Activated CD4-positive, alpha-beta T cell treated with anti-CD3 and anti-CD28 coated beads, Interleukin-2, amount 10 ng/mL, durations not matched to agents 7 days and 5 days (primary cell): Measurements from ENCODE around the gene GALNTL6. TPM values are rescaled to one million over a fixed set of nuclear protein-coding genes. Genes with fewer than 3 reads are reported as not detected.

Source experiments
- CTCF ChIA-PET: fragments of 350-600 bp; sonication (Branson Sonifier 250); formaldehyde crosslinking; loops from one replicate; lab custom pipeline; 2021; ENCODE audit warnings: antibody characterized with exemption; lab: Charles Lee
- POLR2A ChIA-PET: fragments of 350-600 bp; sonication (Branson Sonifier 250); formaldehyde crosslinking; loops from one replicate; lab custom pipeline; 2021; ENCODE audit warnings: antibody characterized with exemption; lab: Charles Lee
- DNase-seq: peaks from one replicate; pipeline ENCODE4 v3.0.0-alpha.2; 2020
- H3K27ac Mint-ChIP-seq: one replicate; pipeline ENCODE4 v1.8.0; 2021; ENCODE audit warnings: mild to moderate bottlenecking, moderate library complexity, mixed read lengths
- H3K27me3 Mint-ChIP-seq: one replicate; pipeline ENCODE4 v1.8.0; 2021; ENCODE audit warnings: mixed read lengths
- H3K36me3 Mint-ChIP-seq: one replicate; pipeline ENCODE4 v1.8.0; 2021; ENCODE audit warnings: low read depth, mixed read lengths
- H3K4me1 Mint-ChIP-seq: one replicate; pipeline ENCODE4 v1.8.0; 2021; ENCODE audit warnings: mixed read lengths
- H3K4me3 Mint-ChIP-seq: one replicate; pipeline ENCODE4 v1.8.0; 2021; ENCODE audit warnings: mild to moderate bottlenecking, moderate library complexity, mixed read lengths
- H3K9me3 Mint-ChIP-seq: one replicate; pipeline ENCODE4 v1.8.0; 2021; ENCODE audit warnings: mixed read lengths
- total RNA-seq, 2 experiments: library from RNA; stranded (reverse); gene quantifications; one replicate each; pipeline ENCODE4 v1.2.3, GENCODE V29; 2021

GALNTL6 gene
- total RNA-seq, result not detected

DNA sequence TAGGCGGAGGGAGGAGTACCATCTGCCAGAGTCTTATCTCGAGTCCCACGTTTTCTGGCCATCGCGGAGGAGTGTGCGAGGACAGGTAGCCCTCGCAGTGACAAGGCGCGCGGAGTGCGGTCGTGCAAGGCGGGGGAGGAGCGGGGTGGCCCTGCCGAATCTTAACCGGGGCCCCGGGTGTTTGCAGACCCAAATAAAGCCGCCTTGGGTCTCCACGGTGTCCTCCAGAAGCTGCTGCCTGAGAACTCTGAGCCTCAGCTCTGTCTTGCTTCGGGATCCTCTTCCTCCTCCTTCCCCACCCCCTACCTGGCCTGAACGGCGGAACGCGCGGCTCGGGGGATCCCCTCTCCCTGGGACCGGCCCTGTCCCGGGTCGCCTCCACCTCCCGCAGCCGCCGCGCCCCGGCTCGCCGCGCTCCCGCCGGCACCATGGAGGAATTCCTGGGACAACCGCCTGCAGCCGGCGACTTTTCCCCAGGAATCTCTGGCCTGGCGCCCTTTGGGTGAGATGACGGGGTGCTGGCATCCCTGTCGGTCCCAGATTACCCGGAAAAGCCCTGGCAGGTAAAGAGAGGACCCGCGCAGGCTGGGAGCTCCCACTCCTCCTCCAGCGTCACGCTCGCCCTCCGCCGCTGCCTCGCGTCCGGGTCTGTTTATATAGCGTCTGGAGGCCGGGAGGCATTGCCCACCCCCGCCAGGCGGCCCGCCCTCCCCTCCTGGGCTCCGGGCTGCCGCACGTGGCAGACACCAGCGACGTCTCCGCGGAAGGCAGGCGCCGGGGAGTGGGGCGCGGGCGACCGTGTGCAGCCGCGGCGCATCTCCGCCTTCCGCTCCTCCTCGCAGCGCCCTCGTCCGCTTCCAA is at the start of gene GALNTL6:
Gene GALNTL6, plus strand, starts transcription at position 740 of the 861 bp plus-strand sequence.
- DNase-seq, result no peak
- no peak within 1 kb of the TSS for H3K4me3 Mint-ChIP-seq
- ChIA-PET CTCF (no interaction called here), POLR2A (no interaction called here)
- no peaks in the 10 kb centered on the region for H3K9me3 Mint-ChIP-seq
- no peak within 1 kb of the TSS for H3K27ac Mint-ChIP-seq
- H3K27me3 Mint-ChIP-seq, result peaks cover 16% of the 10 kb centered on the region
- no peaks in the 10 kb centered on the region for H3K36me3 Mint-ChIP-seq
- H3K4me1 Mint-ChIP-seq, result peaks cover 2% of the 10 kb centered on the region

DNA sequence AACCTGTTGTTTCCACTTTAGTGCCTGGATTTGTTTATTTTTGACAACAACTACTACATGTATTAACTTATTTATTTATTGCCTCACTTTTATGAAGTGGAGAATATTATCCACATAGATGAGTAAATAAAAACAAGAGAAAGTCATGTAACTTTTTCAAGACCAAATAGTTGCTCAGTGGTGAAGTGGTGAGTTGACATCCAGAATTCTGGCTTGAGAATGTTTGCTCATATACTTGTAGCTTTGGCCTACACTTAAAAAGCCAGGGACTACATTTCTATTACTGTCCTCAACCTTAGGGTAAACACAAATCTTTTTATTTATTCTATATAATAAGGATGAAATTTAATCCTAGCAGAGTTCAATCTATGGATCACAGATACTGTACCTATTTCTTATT is 47.7 kb upstream of the GALNTL6 start:
- Mint-ChIP-seq H3K9me3 (peaks cover 3% of the 10 kb centered on the region), H3K4me1 (no peaks in the 10 kb centered on the region), H3K27me3 (no peaks in the 10 kb centered on the region), H3K36me3 (no peaks in the 10 kb centered on the region), H3K4me3 (no peak overlapping the region), H3K27ac (no peak overlapping the region)
- ChIA-PET POLR2A (no interaction called here), CTCF (no interaction called here)
- no peak for DNase-seq

DNA sequence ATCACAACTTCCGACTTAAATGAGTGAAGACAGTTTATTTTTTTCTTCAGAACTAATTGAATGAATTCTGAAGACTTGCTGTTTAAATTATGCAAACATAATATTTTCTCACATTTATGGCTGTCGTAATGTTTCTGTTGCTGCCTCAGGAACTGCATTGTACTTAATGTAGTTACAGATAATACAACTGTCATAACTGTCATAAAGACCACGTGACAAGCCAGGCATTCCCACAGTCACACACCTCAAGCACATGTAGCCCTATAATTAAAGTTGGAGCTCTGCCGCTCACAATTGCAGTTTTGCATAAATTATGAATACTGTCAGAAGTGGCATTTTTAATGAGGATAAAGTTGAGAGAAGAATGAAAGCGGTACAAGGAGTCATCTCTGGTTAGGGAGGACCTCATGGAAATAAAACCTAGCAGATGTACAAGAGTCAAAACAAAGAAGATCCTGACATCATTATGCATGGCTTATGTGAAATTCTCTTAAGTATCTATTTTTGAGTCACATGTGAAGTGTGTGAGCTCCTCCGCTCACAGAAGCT is 38.5 kb upstream of the GALNTL6 start:
- ChIA-PET CTCF (no interaction called here), POLR2A (no interaction called here)
- Mint-ChIP-seq H3K27ac (no peak overlapping the region), H3K27me3 (no peaks in the 10 kb centered on the region), H3K36me3 (no peaks in the 10 kb centered on the region), H3K4me3 (no peak overlapping the region), H3K9me3 (peaks cover 6% of the 10 kb centered on the region), H3K4me1 (no peaks in the 10 kb centered on the region)
- no peak for DNase-seq

DNA sequence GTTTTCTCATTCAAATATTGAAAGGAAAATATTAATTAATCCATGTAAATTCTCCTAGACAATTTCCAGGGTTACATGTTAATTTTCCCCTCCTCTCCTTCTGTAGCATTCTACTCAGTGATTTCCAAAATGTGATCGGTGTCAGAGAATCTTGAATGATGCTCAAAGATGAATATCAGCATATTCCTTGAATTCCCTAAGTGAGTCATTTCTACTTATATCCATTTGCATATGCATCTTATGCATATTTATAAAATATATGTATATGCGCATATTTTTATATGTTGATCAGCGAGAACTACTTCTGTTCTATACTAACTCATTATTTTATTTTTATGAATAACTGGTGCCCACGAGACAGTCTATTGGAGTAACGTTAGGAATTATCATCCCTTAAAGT is 33.9 kb upstream of the GALNTL6 start:
- DNase-seq, result no peak
- Mint-ChIP-seq H3K27me3 (no peaks in the 10 kb centered on the region), H3K36me3 (no peaks in the 10 kb centered on the region), H3K4me3 (no peak overlapping the region), H3K4me1 (no peaks in the 10 kb centered on the region), H3K9me3 (peaks cover 15% of the 10 kb centered on the region), H3K27ac (no peak overlapping the region)
- POLR2A ChIA-PET, result no interaction called here
- CTCF ChIA-PET, result no interaction called here

DNA sequence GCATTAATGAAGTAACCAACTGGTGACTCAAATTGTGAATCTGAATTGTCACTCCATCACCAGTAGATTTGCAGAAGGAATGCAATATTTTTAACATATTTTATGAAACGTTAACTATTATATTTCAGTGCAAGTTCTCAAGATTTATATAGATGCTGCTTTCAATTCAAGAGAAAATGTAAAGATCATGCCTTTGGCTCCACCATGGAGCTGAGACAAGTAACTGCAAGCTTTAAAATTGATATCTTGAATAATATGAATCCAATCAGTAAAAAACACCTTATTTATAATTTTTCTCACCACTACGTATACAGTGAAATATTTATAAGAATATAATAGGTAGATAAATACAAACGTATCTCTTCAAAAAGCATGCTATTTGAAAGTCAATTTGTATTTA is 27.8 kb upstream of the GALNTL6 start:
- peaks cover 15% of the 10 kb centered on the region for H3K9me3 Mint-ChIP-seq
- ChIA-PET POLR2A (no interaction called here), CTCF (no interaction called here)
- H3K36me3 Mint-ChIP-seq, result no peaks in the 10 kb centered on the region
- no peaks in the 10 kb centered on the region for H3K4me1 Mint-ChIP-seq
- no peaks in the 10 kb centered on the region for H3K27me3 Mint-ChIP-seq
- no peak for DNase-seq
- no peak overlapping the region for H3K27ac Mint-ChIP-seq
- H3K4me3 Mint-ChIP-seq, result no peak overlapping the region

DNA sequence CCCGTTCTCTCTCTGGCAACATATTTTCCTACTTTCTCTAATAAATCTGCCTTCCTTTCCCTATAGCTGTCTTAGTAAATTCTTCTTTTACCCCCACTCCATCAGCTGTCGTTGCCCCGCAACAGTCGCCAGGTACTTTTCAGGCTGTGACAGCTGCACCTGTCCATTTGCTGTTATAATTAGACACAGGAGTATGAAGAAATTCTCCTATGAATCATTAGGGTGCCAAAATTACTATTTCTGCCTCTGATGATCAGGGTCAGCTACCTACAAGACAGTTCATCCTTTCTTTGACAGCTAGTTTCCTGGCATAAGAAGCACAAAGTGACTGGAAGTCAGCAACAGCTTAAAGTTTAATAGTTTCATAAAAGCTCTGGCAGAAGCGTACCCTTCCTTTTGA is 19.5 kb upstream of the GALNTL6 start:
- H3K27me3 Mint-ChIP-seq, result no peaks in the 10 kb centered on the region
- peaks cover 2% of the 10 kb centered on the region for H3K9me3 Mint-ChIP-seq
- H3K4me1 Mint-ChIP-seq, result no peaks in the 10 kb centered on the region
- CTCF ChIA-PET, result no interaction called here
- POLR2A ChIA-PET, result no interaction called here
- no peak overlapping the region for H3K4me3 Mint-ChIP-seq
- no peak for DNase-seq
- no peak overlapping the region for H3K27ac Mint-ChIP-seq
- H3K36me3 Mint-ChIP-seq, result no peaks in the 10 kb centered on the region

DNA sequence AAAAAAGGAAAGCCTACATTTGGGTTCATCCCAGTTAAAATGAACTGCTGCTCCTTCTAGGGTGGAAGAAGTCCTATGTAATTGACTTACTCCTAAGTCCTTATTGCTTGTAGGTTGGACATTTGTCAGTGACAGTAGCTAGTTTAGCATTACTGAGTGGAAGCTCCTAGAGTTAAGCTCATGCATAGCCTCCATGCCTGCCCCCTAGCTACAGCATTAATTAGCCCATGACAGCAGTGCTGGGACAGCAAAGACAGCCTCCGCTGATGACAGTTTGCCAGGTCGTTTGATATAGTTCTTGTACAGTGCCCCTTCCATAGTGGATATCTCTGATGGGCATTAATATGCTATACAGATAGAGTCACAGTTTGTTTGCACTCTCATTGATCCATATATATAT is 18.7 kb upstream of the GALNTL6 start:
- Mint-ChIP-seq H3K27ac (no peak overlapping the region), H3K4me1 (no peaks in the 10 kb centered on the region), H3K4me3 (no peak overlapping the region), H3K36me3 (no peaks in the 10 kb centered on the region), H3K9me3 (peaks cover 2% of the 10 kb centered on the region), H3K27me3 (no peaks in the 10 kb centered on the region)
- ChIA-PET POLR2A (no interaction called here), CTCF (no interaction called here)
- DNase-seq, result no peak

DNA sequence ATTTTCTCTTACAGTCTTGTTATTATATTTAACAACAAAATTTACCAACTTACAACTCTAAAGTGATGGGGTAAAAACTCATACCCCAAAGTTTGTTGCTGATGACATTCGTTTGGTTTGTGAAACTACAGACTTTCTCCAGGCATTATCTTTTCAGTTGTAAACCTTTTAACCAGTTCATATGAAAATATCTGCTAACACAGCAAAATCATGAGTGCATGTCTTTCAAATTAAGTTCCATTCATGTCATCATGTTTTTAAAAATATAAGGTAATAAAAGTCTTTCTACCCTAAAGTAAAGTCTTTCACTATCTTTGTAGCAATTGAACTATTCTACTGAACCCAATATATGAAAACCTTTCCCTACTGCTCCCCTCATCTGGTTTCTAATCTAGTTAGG is 3.4 kb upstream of the GALNTL6 start:
- no peaks in the 10 kb centered on the region for H3K36me3 Mint-ChIP-seq
- peaks cover 2% of the 10 kb centered on the region for H3K4me1 Mint-ChIP-seq
- no peak for DNase-seq
- H3K27me3 Mint-ChIP-seq, result peaks cover 16% of the 10 kb centered on the region
- ChIA-PET CTCF (no interaction called here), POLR2A (no interaction called here)
- no peaks in the 10 kb centered on the region for H3K9me3 Mint-ChIP-seq
- no peak overlapping the region for H3K27ac Mint-ChIP-seq
- no peak overlapping the region for H3K4me3 Mint-ChIP-seq

DNA sequence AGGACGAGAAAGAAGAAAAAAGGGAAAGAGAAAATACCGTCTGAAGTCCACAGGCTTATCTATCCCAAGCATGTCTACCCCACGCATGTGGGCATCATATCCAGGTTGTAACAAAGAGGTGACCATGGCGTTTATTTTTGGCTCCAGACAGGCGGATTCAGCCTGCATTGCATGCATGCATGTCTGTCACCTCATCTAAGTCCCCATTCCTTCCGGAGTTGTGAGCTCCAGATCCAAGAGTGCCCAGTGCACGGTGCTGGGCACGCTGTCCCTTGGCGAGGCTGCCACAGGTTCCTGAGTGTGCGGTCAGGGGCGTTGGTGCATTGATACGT is 905 bp upstream of the GALNTL6 start:
- H3K36me3 Mint-ChIP-seq, result no peaks in the 10 kb centered on the region
- H3K27ac Mint-ChIP-seq, result no peak overlapping the region
- peaks cover 2% of the 10 kb centered on the region for H3K4me1 Mint-ChIP-seq
- no peak for DNase-seq
- POLR2A ChIA-PET, result no interaction called here
- H3K9me3 Mint-ChIP-seq, result no peaks in the 10 kb centered on the region
- CTCF ChIA-PET, result no interaction called here
- H3K4me3 Mint-ChIP-seq, result no peak overlapping the region
- H3K27me3 Mint-ChIP-seq, result peaks cover 16% of the 10 kb centered on the region

DNA sequence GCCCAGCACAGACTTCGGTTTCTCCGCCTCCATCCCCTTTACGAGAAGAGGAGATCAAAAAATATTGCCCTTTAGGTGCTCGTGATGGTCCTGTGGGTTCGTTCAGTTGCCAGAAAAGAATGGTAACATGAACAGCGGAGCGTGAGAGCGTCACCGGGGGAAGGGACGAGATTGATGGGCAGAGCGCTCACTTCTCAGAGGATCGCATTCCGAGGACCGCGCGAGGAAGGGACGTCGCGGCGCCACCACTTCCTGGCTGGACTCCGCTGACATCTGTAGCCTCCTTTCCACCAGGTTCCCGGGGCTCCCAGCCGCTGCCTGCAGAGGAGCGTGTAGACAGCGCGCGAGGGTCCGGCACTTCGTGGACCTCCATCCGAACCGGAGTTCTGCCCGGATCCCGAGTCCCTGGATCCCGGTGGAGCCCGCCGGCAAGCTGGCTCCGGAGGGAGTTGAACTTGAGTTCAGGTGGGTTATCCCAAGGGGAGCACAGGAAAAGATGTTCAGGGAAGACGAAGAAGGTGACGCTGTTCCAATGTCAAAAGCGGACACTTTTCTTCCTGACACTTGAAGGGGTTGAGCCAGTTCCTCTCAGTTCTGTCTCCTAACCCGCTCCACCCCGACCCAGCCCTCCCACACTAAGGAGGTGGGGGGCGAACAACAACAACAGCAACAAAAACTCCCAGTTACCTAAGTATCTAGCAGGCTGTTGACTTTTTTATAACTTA is 484 bp downstream of the GALNTL6 start:
- Mint-ChIP-seq H3K9me3 (no peaks in the 10 kb centered on the region), H3K4me1 (peaks cover 2% of the 10 kb centered on the region), H3K27ac (no peak overlapping the region), H3K27me3 (peaks cover 16% of the 10 kb centered on the region), H3K4me3 (no peak overlapping the region), H3K36me3 (no peaks in the 10 kb centered on the region)
- POLR2A ChIA-PET, result no interaction called here
- no peak for DNase-seq
- CTCF ChIA-PET, result no interaction called here

DNA sequence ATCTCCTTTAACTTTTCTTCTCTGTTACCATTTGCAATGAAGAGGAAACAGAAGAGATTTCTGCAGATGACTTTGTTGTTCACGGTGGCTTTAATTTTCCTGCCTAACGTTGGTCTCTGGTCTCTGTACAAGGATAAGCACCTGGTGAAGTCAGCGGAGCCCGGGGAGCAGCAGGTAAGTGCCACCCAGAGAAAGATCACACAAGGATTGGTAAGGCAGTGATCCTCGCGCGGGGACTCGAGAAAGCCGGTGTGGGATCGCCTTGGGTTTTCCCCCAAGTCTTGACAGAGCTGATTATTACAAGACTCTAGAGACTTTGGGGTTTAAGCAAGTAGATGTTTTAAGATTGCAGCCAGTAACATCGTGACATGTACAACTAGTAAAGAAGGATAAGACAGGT is 1.3 kb downstream of the GALNTL6 start:
- Mint-ChIP-seq H3K4me1 (peaks cover 2% of the 10 kb centered on the region), H3K27ac (no peak overlapping the region), H3K27me3 (peaks cover 16% of the 10 kb centered on the region), H3K9me3 (no peaks in the 10 kb centered on the region), H3K4me3 (no peak overlapping the region), H3K36me3 (no peaks in the 10 kb centered on the region)
- no peak for DNase-seq
- ChIA-PET CTCF (no interaction called here), POLR2A (no interaction called here)

DNA sequence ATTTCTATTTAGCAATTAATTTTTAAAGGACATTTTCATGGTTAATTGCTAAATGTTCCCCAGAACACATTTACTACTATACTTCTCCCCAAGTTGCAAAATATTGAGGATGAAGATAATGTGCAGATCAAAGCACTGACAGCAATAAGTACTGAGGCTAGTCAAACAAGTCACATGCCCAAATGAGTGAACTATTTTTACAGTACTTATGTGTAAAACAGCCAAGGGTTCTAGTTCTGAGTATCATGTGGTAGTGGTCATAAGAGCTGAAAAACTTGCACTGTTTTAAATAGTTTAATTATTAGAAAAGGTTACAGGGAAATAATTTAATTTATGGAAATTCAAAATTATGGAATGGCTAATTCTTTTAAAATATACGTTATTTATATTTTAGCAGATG is 3.8 kb downstream of the GALNTL6 start:
- DNase-seq, result no peak
- H3K4me1 Mint-ChIP-seq, result peaks cover 1% of the 10 kb centered on the region
- H3K4me3 Mint-ChIP-seq, result no peak overlapping the region
- ChIA-PET POLR2A (no interaction called here), CTCF (no interaction called here)
- no peaks in the 10 kb centered on the region for H3K9me3 Mint-ChIP-seq
- H3K27ac Mint-ChIP-seq, result no peak overlapping the region
- H3K27me3 Mint-ChIP-seq, result peaks cover 13% of the 10 kb centered on the region
- H3K36me3 Mint-ChIP-seq, result no peaks in the 10 kb centered on the region

DNA sequence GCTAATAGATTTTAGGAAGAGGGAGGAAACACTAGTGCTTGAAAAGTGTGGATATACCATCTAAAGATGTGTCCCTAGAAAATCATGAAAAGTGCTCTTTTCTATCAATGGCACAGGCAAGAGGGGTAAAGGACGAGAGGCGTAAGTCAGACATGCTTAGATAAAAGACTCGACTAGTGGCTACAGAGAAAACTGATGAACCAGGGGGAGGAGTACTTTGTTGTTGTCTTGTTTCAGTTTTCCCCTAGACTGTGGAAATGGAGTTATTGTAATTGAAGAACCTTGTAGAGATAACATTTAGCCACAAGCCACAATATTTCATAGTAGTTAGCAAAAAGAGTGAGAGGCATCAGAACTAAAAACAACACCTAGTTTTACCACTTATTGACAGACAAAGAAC is 21.4 kb downstream of the GALNTL6 start:
- Mint-ChIP-seq H3K9me3 (no peaks in the 10 kb centered on the region), H3K27ac (no peak overlapping the region), H3K4me3 (no peak overlapping the region), H3K27me3 (no peaks in the 10 kb centered on the region), H3K36me3 (no peaks in the 10 kb centered on the region), H3K4me1 (no peaks in the 10 kb centered on the region)
- POLR2A ChIA-PET, result no interaction called here
- no peak for DNase-seq
- CTCF ChIA-PET, result no interaction called here
